GM12873 (cell line): ENCODE measurements around the gene RASL10B.

Experiments
- TF ChIP-seq, protein P1 (sequence below): IDR thresholded peaks from 2 replicates; pipeline ENCODE4 v1.5.1; 2012; ENCODE audit warnings: low read depth, mild to moderate bottlenecking, moderate library complexity, low read length, control low read depth; ENCODE audit not compliant: insufficient read depth; ENCODE audit errors: missing control alignments

RASL10B gene

DNA sequence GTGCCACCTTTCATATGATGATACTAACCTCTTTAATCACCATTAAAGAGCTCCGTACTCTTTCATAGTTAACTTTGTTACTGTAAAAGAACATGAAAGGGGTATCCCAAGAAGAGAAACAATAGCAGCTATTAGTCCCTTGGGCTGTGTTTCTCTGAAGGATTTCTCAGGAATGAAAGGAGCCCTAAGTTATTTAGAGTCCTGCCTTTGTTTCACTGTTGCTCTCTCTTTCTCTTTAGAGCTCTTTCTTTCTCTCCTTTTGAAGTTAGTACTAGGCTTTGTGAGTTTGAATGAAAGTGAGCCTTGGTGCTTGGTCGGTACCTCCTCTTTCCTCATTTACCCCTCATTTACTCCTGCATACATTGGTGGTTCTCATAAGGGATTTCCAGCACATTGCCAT lies 20.5 kb upstream of the RASL10B start:
- TF ChIP-seq, protein P1, sequence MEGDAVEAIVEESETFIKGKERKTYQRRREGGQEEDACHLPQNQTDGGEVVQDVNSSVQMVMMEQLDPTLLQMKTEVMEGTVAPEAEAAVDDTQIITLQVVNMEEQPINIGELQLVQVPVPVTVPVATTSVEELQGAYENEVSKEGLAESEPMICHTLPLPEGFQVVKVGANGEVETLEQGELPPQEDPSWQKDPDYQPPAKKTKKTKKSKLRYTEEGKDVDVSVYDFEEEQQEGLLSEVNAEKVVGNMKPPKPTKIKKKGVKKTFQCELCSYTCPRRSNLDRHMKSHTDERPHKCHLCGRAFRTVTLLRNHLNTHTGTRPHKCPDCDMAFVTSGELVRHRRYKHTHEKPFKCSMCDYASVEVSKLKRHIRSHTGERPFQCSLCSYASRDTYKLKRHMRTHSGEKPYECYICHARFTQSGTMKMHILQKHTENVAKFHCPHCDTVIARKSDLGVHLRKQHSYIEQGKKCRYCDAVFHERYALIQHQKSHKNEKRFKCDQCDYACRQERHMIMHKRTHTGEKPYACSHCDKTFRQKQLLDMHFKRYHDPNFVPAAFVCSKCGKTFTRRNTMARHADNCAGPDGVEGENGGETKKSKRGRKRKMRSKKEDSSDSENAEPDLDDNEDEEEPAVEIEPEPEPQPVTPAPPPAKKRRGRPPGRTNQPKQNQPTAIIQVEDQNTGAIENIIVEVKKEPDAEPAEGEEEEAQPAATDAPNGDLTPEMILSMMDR: no peak

DNA sequence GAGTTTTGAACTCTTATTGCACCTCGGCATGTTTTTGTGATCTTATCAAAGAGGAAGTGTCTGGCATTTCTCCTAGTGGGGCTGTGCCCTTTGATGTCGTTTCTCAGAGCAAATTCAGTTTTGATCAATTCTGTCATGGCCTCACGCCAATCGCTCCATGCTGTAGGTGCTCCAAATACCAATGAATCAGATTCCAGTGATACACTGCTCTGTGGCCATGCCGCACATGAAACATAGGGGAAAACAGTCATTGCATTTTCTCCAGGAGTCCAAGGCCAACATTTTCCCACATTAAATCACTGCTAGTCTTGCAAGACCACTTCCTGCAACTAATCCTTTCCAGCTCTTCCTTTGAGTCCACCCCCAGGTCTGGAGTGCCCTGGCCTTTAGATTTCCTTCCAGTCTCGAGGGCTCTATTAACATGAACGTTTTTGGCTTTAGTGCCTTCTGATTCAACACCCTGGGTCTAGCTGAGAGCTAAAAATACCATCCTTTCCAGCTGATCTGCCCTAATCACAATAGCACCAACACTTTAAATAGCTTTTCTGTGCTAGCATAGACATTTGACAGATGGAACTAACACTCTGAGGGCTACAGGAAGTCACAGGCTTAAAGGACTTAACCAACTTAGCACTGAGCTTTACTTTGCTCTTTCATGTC lies 18.2 kb upstream of the RASL10B start:
- TF ChIP-seq, protein P1: no peak

DNA sequence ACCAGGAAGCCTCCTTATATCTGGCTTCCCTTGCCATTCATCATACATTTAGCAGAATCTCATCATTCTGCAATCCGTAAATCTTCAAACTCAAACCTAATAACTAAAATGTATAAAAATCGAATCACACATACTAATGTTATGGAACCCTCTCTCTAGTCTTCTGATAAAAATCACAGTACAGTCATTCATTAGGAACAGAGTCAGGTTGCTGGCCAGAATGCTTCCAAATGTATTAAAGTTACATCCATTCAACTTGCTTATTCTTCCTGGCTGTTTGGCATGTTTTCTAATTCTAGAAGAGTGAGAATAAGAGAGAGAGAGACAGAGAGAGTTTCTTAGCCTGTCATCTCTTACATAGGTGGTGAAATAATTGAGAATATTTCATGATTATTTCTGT lies 16.5 kb upstream of the RASL10B start:
- TF ChIP-seq, protein P1: no peak

- TF ChIP-seq, protein P1: no peak
These were observed 16.0 kb upstream of the RASL10B start for GRCh38 chr17:35715416-35715815.

- TF ChIP-seq, protein P1: no peak
These were observed 15.3 kb upstream of the RASL10B start for GRCh38 chr17:35716173-35716572.

DNA sequence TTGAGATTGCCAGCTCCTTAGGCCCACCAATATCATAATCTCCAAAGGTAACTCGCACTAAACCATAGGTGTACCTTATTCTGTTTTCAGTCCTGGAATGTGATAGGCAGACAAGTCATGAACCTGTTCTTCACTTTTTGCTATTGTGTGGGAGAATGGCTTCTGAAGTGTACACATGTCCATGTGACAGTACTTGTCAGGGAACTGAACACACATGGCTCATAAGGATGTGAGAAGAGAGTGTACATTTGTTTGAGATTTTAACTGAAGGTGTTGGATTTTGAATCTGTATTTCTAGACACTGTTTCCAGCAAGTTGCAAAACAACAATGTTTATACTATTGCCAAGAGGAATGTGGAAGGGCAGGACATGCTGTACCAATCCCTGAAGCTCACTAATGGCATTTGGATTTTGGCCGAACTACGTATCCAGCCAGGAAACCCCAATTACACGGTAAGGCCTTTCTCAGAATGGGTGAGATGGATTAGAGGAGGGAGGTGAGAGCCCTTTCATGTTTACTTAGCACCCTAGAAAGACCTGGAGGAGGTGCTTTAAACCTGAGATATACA lies 14.5 kb upstream of the RASL10B start:
- TF ChIP-seq, protein P1: no peak

DNA sequence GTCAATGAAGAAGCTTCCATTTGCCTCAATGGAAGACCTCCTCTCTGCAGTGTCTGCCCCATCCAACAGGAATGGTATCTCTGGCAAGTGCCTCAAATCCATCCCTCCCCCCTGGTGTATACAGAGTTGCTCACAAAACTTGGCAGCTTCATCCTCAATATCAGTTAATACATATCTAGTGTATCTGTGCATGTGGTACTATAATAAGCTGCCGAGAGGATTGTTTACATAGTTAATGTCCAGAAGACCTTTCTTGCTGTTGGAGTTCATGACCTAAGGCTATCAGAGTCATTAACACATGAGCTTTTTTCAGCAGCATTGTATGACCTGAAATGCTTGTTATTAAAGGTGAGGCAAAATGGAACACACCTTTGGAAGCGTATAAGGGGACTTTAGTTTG lies 14.0 kb upstream of the RASL10B start:
- TF ChIP-seq, protein P1: no peak
